ENCODE results near the gene EBF3.

Gene EBF3

DNA sequence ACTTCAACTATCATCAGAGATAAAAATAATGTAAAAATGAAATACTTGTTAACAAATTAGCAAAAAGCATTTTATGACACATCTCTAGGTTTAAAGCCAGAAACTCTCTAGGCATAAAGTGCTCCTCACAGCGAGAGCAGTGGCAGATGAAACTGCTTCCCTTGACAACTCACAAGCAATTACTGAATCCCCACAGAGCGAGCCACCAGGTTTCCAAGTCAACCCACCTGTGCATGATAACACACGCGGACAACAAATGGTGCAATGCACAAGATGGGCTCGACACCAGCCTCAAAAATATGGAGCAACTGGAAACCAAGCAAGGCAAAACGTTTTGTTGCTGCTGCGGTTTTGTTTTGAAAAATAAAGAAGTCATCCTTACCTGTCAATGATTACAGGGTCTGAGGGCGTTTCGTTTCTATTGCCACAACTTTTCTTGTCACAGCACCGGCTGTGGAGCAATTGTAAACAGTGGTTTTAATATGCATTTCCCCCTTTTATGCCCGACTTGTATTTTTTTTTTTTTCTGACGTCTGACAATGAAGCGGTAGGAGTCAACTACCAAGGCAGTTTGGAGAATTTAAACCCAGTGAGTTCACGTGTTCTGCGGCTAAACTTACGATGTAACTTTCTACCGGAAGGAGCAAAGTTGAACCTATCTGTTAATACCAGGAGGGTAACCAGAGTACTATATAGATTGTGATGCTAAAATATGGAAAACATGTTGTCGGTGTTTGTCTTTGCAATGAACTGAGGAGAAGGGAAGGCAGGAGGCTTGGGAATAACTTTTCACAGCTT, 7.0 kb downstream of the EBF3 start:
- TF ChIP-seq, protein P1, sequence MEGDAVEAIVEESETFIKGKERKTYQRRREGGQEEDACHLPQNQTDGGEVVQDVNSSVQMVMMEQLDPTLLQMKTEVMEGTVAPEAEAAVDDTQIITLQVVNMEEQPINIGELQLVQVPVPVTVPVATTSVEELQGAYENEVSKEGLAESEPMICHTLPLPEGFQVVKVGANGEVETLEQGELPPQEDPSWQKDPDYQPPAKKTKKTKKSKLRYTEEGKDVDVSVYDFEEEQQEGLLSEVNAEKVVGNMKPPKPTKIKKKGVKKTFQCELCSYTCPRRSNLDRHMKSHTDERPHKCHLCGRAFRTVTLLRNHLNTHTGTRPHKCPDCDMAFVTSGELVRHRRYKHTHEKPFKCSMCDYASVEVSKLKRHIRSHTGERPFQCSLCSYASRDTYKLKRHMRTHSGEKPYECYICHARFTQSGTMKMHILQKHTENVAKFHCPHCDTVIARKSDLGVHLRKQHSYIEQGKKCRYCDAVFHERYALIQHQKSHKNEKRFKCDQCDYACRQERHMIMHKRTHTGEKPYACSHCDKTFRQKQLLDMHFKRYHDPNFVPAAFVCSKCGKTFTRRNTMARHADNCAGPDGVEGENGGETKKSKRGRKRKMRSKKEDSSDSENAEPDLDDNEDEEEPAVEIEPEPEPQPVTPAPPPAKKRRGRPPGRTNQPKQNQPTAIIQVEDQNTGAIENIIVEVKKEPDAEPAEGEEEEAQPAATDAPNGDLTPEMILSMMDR (IDR thresholded peaks at IDR 0.05; ENCODE audit: poor library complexity, severe bottlenecking) = no peak
- DNase-seq (ENCODE audit: low spot score) (no peak), ATAC-seq (ENCODE audit: low read depth) (no peak)
- Histone ChIP-seq H3K27ac (ENCODE audit: poor library complexity, severe bottlenecking) (no peak overlapping the region), H3K9me3 (ENCODE audit: severe bottlenecking) (no peaks in the 10 kb centered on the region), H3K4me1 (ENCODE audit: insufficient read depth, poor library complexity, severe bottlenecking) (no peaks in the 10 kb centered on the region), H3K4me3 (ENCODE audit: severe bottlenecking) (no peak overlapping the region), H3K27me3 (ENCODE audit: insufficient read depth, poor library complexity, severe bottlenecking) (peaks cover 78% of the 10 kb centered on the region), H3K36me3 (ENCODE audit: low read depth) (no peaks in the 10 kb centered on the region)

DNA sequence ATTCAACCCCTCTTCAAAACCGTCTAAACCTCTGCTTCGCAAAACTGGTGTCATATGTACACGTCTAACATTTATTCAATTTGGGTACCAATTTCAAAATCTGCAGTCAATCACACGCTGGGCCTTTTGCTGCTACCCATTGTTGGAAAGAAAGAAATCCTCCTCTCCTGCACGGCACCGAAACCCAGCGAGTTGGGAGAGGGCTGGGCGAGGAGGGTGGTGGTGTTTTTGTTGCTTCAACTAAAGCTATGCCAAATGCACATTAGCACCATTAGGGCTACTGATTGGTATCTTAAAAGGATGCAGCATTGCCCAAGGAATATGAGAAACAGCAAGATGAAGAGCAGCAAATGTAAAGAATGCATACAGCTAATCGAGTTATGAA, 7.8 kb downstream of the EBF3 start:
- Histone ChIP-seq H3K27ac (ENCODE audit: poor library complexity, severe bottlenecking) (no peak overlapping the region), H3K9me3 (ENCODE audit: severe bottlenecking) (no peaks in the 10 kb centered on the region), H3K36me3 (ENCODE audit: low read depth) (no peaks in the 10 kb centered on the region), H3K27me3 (ENCODE audit: insufficient read depth, poor library complexity, severe bottlenecking) (peaks cover 70% of the 10 kb centered on the region), H3K4me1 (ENCODE audit: insufficient read depth, poor library complexity, severe bottlenecking) (no peaks in the 10 kb centered on the region), H3K4me3 (ENCODE audit: severe bottlenecking) (no peak overlapping the region)
- DNase-seq (ENCODE audit: low spot score) (no peak), ATAC-seq (ENCODE audit: low read depth) (no peak)
- TF ChIP-seq, protein P1 (IDR thresholded peaks at IDR 0.05; ENCODE audit: poor library complexity, severe bottlenecking) = no peak

DNA sequence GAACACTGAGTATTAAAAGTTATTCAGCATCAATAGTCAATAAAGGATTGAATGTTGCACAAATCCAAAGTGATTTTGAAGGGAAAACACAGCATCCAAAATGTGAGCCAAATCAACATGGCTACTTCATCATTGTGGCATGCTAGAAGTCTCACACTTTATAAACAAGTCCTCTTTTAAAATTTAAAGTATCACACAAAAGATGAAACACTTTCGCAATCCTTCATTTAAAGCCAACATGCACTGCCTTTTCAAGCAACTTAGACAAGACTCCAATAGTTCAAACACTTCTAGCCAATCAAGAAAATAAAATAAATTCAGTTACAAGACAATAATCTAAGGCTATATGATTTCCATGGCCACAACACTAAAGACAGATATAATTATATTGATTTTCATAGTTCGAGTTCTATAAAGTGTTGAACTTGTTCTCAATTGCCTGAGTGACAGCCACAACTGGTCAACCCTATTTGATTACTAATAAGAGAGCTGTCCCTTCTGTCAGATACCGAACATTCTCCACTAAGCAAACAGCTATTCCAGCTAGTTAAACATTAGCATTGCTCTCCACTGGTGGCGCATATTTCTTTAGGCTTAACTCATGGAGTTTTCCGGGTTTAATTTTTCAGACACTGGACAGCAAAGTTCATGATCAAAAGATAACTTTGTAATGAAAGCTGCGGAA, 8.3 kb downstream of the EBF3 start:
- ATAC-seq (ENCODE audit: low read depth) (no peak), DNase-seq (ENCODE audit: low spot score) (no peak)
- Histone ChIP-seq H3K27me3 (ENCODE audit: insufficient read depth, poor library complexity, severe bottlenecking) (peaks cover 65% of the 10 kb centered on the region), H3K9me3 (ENCODE audit: severe bottlenecking) (no peaks in the 10 kb centered on the region), H3K27ac (ENCODE audit: poor library complexity, severe bottlenecking) (no peak overlapping the region), H3K4me3 (ENCODE audit: severe bottlenecking) (no peak overlapping the region), H3K4me1 (ENCODE audit: insufficient read depth, poor library complexity, severe bottlenecking) (no peaks in the 10 kb centered on the region), H3K36me3 (ENCODE audit: low read depth) (no peaks in the 10 kb centered on the region)
- TF ChIP-seq, protein P1 (IDR thresholded peaks at IDR 0.05; ENCODE audit: poor library complexity, severe bottlenecking) = no peak

DNA sequence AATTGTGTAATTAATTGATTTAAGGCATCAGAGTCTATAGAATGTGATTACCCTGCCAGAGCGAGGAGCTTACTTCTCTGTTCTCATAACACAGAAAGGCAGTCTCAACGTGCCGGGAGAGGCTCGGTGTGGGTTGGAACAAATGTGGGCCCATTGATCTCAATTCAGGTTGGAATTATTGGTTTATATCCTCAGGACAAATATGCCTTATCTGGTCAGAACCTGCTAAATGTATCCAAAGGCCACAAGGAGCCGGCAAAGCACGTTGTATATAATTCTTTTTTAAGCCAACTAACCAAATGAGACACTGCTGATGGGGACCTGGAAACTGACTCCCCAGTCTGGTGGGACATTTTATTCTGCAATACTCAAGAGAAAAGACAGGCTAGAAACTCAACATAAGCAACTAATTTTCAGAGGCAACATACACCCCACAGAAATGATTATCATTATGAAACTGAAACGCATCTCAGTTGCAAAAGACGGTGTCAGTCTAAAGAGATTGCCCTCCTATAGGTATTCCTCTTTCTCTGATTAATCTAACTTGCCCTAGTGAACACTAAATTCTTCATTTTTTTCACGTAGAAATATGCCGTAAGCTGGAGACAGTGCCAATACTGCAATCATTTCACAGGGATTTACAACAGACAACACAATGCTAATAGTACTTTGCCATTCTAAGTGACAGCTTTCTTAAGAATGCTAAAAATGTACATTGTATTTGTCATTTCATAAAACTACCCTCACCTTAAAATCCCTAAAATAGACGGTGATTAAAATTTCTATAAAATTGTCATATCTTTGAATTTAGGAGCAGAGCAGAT, 9.4 kb downstream of the EBF3 start:
- Histone ChIP-seq H3K27me3 (ENCODE audit: insufficient read depth, poor library complexity, severe bottlenecking) (peaks cover 55% of the 10 kb centered on the region), H3K9me3 (ENCODE audit: severe bottlenecking) (no peaks in the 10 kb centered on the region), H3K4me1 (ENCODE audit: insufficient read depth, poor library complexity, severe bottlenecking) (no peaks in the 10 kb centered on the region), H3K4me3 (ENCODE audit: severe bottlenecking) (no peak overlapping the region), H3K27ac (ENCODE audit: poor library complexity, severe bottlenecking) (no peak overlapping the region), H3K36me3 (ENCODE audit: low read depth) (no peaks in the 10 kb centered on the region)
- DNase-seq (ENCODE audit: low spot score) (no peak), ATAC-seq (ENCODE audit: low read depth) (no peak)
- TF ChIP-seq, protein P1 (IDR thresholded peaks at IDR 0.05; ENCODE audit: poor library complexity, severe bottlenecking) = no peak

Data from RWPE2 (cell line).